GM12801 (cell line): ENCODE data around the gene NEDD4.

Experiments used
- CTCF ChIP-seq: IDR thresholded peaks from one replicate; pipeline ENCODE4 v1.5.1; 2011; ENCODE audit warnings: control low read depth; ENCODE audit not compliant: insufficient read length; ENCODE audit errors: extremely low read depth

Gene NEDD4

GRCh38 chr15:55921744-55922143, 71.7 kb downstream of the NEDD4 start:
- TF ChIP-seq CTCF, result no peak

- no peak for TF ChIP-seq CTCF
Observed at GRCh38 chr15:55917881-55918296, 75.5 kb downstream of the NEDD4 start.

GRCh38 chr15:55916666-55917409, 76.6 kb downstream of the NEDD4 start:
- no peak for TF ChIP-seq CTCF

DNA sequence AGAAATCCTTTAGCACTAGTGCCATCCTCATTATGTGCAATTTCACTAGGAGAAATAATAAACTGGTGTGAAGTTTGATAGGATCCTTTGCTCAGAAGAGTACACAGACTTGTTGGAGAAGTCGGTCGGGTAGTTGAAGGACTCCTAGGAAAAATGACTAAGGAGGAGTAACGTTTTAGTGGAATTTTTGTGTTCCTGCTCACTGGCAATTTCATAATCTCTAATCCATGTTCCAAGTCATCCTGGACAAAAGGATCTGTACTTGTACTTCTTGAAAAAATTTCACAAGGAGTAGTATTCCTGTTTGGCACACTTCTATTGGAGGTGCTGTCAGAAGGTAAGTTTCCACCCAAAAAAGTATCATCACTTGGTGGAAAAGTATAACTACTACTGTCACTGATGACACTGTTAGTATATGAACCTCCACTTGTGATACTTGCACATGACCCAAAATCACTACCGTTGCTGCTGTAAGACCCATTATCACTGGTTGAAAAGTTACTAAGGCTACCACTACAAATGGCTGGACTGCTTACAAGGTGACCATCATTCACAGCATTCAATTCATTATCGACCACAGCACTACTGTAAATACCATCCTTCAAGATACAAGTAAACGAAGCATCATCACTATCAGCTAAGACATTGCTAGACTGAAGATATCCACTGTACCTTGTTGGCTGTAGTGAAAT, 77.4 kb downstream of the NEDD4 start:
- TF ChIP-seq CTCF, result no peak

DNA sequence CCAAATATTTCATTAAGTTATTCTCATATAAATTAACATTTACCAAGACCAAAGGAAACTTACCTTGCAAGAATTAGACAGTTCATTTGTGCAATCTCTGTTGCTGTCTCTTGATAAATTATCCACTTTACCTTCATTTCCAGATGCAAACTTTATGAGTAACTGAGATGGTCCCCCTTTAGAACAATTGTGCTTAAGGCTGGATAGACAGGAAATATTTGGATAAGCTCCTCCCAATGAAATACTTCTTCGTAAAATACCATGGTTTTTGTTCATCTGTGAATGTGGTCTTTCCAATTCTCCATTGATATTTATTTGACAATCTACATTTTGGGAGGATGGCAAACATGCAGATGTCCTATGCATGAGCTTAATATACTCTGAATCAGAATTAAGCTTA, 78.2 kb downstream of the NEDD4 start:
- TF ChIP-seq CTCF, result no peak

- no peak for TF ChIP-seq CTCF
Observed at GRCh38 chr15:55914446-55914845, 79.0 kb downstream of the NEDD4 start.

DNA sequence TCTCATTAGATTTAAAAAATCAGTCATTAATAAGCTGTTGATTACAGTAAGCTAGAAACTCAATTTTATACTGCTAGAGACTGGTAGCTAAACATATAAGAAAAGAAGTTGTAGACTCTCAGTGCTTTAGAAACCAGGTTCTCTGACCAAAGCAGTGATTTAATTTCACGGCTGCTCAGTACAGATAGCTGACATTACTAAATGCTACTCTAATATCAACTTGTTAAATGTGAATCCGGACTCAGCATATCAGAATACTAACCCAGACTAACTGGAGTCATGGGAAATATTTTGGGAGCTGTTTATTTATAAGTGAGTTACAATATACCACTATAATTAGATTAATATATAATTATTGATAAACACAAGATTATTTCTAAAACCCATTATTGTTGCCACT, 80.4 kb downstream of the NEDD4 start:
- TF ChIP-seq CTCF, result no peak
